ENCODE results near the gene PFKP. TPM values are rescaled to one million over a fixed set of nuclear protein-coding genes. Genes with fewer than 3 reads are reported as not detected.
A peak's percentile ranks its signal among the peaks of the same experiment; 100 is the strongest.
"Not testable (repeated sequence)": the region's sequence is repeated elsewhere in the genome, so short reads cannot be mapped to it uniquely, and the experiment has no call there.

Gene PFKP
- total RNA-seq, 1 donor from 2014 or later: 23.5 TPM

DNA sequence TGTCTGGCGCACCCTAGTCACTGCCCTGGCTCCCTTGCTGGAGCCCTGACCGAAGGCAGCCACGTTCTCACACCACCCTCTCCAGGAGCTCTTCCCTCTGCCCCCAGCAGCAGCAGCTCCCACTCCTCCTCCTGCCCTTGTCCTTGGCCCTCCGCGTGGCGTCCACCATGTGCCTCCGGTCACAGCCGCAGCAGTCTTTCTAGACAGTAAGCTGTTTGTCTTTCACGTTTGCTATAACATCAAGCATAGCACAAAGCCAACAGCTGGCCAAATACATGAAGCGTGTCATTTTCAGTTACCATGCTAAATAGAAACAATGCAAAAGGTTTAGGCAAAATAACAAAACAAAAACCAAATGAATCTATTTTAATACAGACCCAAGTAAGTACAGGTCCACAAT lies 101.9 kb downstream of the PFKP start:
- Histone ChIP-seq H3K9me3 (no peaks in the 10 kb centered on the region), H3K4me3 (no peak overlapping the region), H3K36me3 (peaks cover 56% of the 10 kb centered on the region), H3K27ac (no peak overlapping the region), H3K4me1 (peaks cover 11% of the 10 kb centered on the region), H3K27me3 (ENCODE audit: low read depth) (no peaks in the 10 kb centered on the region)
- ATAC-seq: no peak
- intact Hi-C loops (cut with DNase I): no loop called here
- no peak for TF ChIP-seq CTCF (IDR thresholded peaks at IDR 0.05)
- DNase-seq: no peak

DNA sequence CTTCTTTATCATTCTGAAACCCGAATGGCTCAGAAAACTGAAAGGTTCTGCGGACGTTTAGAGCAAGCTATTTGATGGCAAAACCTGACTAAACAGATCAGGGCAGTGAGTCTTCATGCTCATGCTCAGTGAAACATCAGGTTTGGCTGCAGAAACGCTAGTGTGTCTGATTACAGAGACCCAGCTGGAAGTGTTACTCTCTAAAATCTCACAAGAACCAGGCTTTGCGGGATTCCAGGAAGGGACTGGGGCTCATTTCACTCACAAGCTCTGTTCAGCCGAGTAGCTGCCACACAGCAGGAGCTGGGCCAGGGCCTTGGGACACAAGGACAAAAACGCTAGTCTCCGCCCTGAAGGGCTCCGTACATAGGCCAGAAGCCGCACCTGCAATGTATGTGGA lies 102.3 kb downstream of the PFKP start:
- no peaks in the 10 kb centered on the region for H3K9me3 ChIP-seq
- no peak for TF ChIP-seq CTCF (IDR thresholded peaks at IDR 0.05)
- intact Hi-C loops (cut with DNase I): no loop called here
- ATAC-seq: no peak
- DNase-seq: no peak
- H3K4me3 ChIP-seq: no peak overlapping the region
- H3K27ac ChIP-seq: no peak overlapping the region
- H3K36me3 ChIP-seq: peaks cover 52% of the 10 kb centered on the region
- H3K4me1 ChIP-seq: peaks cover 11% of the 10 kb centered on the region
- no peaks in the 10 kb centered on the region for H3K27me3 ChIP-seq (ENCODE audit: low read depth)

DNA sequence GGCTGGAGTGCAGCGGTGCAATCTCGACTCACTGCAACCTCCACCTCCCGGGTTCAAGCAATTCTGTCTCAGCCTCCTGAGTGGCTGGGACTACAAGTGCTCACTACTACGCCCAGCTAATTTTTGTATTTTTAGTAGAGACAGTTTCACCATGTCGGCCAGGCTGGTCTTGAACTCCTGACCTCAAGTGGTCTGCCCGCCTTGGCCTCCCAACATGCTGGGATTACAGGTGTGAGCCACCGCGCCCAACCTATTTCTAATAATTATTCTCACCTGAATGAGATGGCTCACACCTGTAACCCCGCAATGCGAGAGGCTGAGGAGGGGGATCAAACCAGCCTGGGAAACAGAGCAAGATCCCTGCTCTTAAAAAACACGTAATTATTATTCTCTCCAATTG lies 104.1 kb downstream of the PFKP start:
- H3K9me3 ChIP-seq; H3K27me3 ChIP-seq (ENCODE audit: low read depth); DNase-seq; intact Hi-C loops (cut with DNase I); ATAC-seq; H3K27ac ChIP-seq: not testable (repeated sequence)
- peaks cover 34% of the 10 kb centered on the region for H3K36me3 ChIP-seq
- peaks cover 11% of the 10 kb centered on the region for H3K4me1 ChIP-seq
- peak overlapping the region; percentile 88 for H3K4me3 ChIP-seq

DNA sequence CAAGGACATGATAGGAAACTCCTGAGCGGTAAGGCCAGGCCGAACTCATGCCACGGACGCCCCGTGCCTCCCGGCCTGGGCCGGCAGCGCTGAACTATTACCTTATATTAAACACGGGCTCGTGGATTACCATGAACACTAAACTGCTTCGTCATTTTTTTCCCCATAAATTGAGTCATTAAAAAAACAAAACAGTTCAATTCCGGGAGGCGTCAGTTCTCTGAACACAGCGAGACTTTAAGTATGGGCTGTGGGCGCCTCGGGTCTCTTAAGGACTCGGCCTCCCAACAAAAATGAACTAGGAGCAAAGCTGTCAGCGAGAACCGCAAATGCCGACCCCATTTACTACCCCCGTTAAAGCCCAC lies 104.7 kb downstream of the PFKP start:
- intact Hi-C loops (cut with DNase I): no loop called here
- Histone ChIP-seq H3K9me3 (no peaks in the 10 kb centered on the region), H3K4me3 (peak overlapping the region; percentile 88), H3K4me1 (peaks cover 11% of the 10 kb centered on the region), H3K36me3 (peaks cover 28% of the 10 kb centered on the region), H3K27ac (peak overlapping the region; percentile 90), H3K27me3 (ENCODE audit: low read depth) (no peaks in the 10 kb centered on the region)
- TF ChIP-seq CTCF (IDR thresholded peaks at IDR 0.05): no peak
- ATAC-seq (peak in 1 of 2 donors; percentile 7), DNase-seq (no peak)

- no peaks in the 10 kb centered on the region for H3K27me3 ChIP-seq (ENCODE audit: low read depth)
- no peak for TF ChIP-seq CTCF (IDR thresholded peaks at IDR 0.05)
- H3K36me3 ChIP-seq: peaks cover 22% of the 10 kb centered on the region
- H3K27ac ChIP-seq: peak within 1 kb of the TSS; percentile 90
- no peaks in the 10 kb centered on the region for H3K9me3 ChIP-seq
- DNase-seq: peak; percentile 99
- peak within 1 kb of the TSS; percentile 88 for H3K4me3 ChIP-seq
- ATAC-seq: peak; percentile 96
- intact Hi-C loops (cut with DNase I): no loop called here
- H3K4me1 ChIP-seq: peaks cover 11% of the 10 kb centered on the region
Measured at GRCh38 chr10:3172446-3173170, 105.3 kb downstream of the PFKP start, which contains the start of gene PITRM1. Gene PITRM1 (minus strand): TSS chr10:3172782. CDS start chr10:3172772, 10 bp downstream.

DNA sequence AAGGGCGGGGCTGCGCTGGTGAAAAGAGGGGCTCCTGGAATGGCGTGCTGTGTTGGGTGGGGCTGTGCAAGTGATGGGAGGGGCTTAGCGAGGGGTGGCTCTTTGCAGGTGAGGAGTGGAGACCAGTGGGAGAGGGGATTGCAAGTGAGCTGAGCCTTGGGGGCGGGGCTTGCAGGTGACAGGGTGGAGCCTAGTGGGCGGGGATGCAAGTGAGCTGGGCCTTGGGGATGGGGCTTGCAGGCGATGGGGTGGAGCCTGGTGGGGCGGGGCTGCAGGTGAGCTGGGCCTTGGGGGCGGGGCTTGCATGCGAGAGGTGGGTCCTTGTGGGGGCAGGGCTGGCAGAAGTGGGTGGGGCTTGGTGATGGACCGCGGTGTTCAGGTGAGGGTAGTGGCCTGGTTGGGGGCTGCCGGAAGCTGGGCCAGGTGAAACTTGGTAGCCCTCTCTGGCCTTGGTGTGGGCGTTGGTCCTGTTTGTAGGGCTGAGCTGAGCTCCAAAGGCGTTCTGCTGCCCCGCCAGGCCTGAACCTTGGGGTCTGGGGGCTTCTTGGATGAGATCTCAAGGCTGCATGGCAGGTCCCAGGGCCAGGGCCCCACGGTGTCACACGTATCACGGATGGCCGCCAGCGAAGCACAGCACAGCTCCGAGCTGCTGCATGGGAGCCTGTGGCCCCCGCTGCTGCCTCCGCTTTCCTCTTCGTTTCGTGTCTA lies 106.0 kb downstream of the PFKP start:
- peak; percentile 95 for DNase-seq
- ATAC-seq: peak; percentile 74 to 82

More for the DNA sequence above, 106.0 kb downstream of the PFKP start:
- no peak overlapping the region for H3K27ac ChIP-seq
- H3K9me3 ChIP-seq: no peaks in the 10 kb centered on the region
- peaks cover 11% of the 10 kb centered on the region for H3K4me1 ChIP-seq
- H3K4me3 ChIP-seq: peak overlapping the region; percentile 88
- H3K36me3 ChIP-seq: peaks cover 15% of the 10 kb centered on the region
- TF ChIP-seq CTCF (IDR thresholded peaks at IDR 0.05): no peak
- no peaks in the 10 kb centered on the region for H3K27me3 ChIP-seq (ENCODE audit: low read depth)
- intact Hi-C loops (cut with DNase I): no loop called here

Data from lower lobe of right lung (tissue), 2 donors.